GM12878 (cell line): ENCODE measurements around the gene HADHA. TPM values are rescaled to one million over a fixed set of nuclear protein-coding genes. Genes with fewer than 3 reads are reported as not detected.

Source experiments
- BCL3 ChIP-seq: IDR thresholded peaks from 2 replicates; pipeline ENCODE4 v1.6.1; 2011; ENCODE audit warnings: borderline replicate concordance, low read depth, mild to moderate bottlenecking, moderate library complexity, low read length; ENCODE audit not compliant: insufficient read depth, poor library complexity, severe bottlenecking
- CBX5 ChIP-seq: sonication (generic); IDR thresholded peaks from 2 replicates; pipeline ENCODE4 v1.6.1; 2016; ENCODE audit warnings: low read depth, moderate library complexity, mild to moderate bottlenecking, inconsistent platforms
- CEBPB ChIP-seq, 2 experiments: fragments of 150-350 bp in 1 of 2; IDR thresholded peaks; 2 replicates each; pipeline ENCODE4 v1.6.1; 2012 to 2014; ENCODE audit warnings: low read depth in 2 of 2, low read length in 2 of 2, borderline replicate concordance in 1 of 2, inconsistent platforms in 1 of 2
- E4F1 ChIP-seq: fragments of 450-650 bp; IDR thresholded peaks from 2 replicates; pipeline ENCODE4 v1.6.1; 2018; ENCODE audit warnings: borderline replicate concordance, mild to moderate bottlenecking; ENCODE audit not compliant: partially characterized antibody
- GATAD2B ChIP-seq: fragments of 450-650 bp; conservative IDR thresholded peaks from 2 replicates; pipeline ENCODE4 v1.6.1; 2017; ENCODE audit warnings: low read depth, mild to moderate bottlenecking, moderate library complexity
- IRF4 ChIP-seq: IDR thresholded peaks from 2 replicates; pipeline ENCODE4 v1.6.1; 2011; ENCODE audit warnings: low read depth, low read length
- NBN ChIP-seq: fragments of 450-650 bp; IDR thresholded peaks from 2 replicates; pipeline ENCODE4 v1.6.1; 2016
- NFXL1 ChIP-seq: fragments of 450-650 bp; IDR thresholded peaks from 2 replicates; pipeline ENCODE4 v1.6.1; 2017; ENCODE audit warnings: antibody characterized with exemption, mild to moderate bottlenecking, borderline replicate concordance
- NFYB ChIP-seq: IDR thresholded peaks from 2 replicates; pipeline ENCODE4 v1.6.1; 2011; ENCODE audit warnings: low read depth, mild to moderate bottlenecking, low read length, improper control_type of control experiment, moderate library complexity; ENCODE audit not compliant: insufficient read depth
- SPI1 ChIP-seq: IDR thresholded peaks from 2 replicates; pipeline ENCODE4 v1.6.1; 2011; ENCODE audit warnings: low read depth, mild to moderate bottlenecking, low read length, moderate library complexity, borderline replicate concordance; ENCODE audit not compliant: insufficient read depth
- TCF12 ChIP-seq: IDR thresholded peaks from 2 replicates; pipeline ENCODE4 v1.6.1; 2011; ENCODE audit warnings: low read depth, mild to moderate bottlenecking, low read length
- TCF7 ChIP-seq: IDR thresholded peaks from 2 replicates; pipeline ENCODE4 v1.6.1; 2014; ENCODE audit warnings: antibody characterized with exemption, borderline replicate concordance
- ZBED1 ChIP-seq: IDR thresholded peaks from 2 replicates; pipeline ENCODE4 v1.6.1; 2016; ENCODE audit warnings: borderline replicate concordance
- ZBTB4 ChIP-seq: fragments of 450-650 bp; formaldehyde crosslinking; IDR thresholded peaks from 2 replicates; pipeline ENCODE4 v1.4.0; 2022; ENCODE audit warnings: mild to moderate bottlenecking, moderate library complexity
- ZSCAN29 ChIP-seq: fragments of 450-650 bp; IDR thresholded peaks from 2 replicates; pipeline ENCODE4 v1.6.1; 2017; ENCODE audit warnings: mild to moderate bottlenecking, moderate library complexity
- polyA plus RNA-seq, 11 experiments: library from polyadenylated mRNA; depleted of rRNA in 4 of 11; unstranded in 6 of 11; stranded (reverse) in 5 of 11; fragments of >200 nt; fragmentation: Nextera tagmentation in 4 of 11; fragmentation: Illumina TruSeq in 1 of 11; extraction: Ambion mirVana in 4 of 11; extraction: Trizol in 1 of 11; gene quantifications; 1 replicate in 1 of 11; 2 replicates in 10 of 11; pipeline versions ENCODE4 v1.2.1 to v1.2.3, GENCODE V29; 2011 to 2016; ENCODE audit warnings: inconsistent platforms in 2 of 11, missing spikeins in 2 of 11, low read depth in 1 of 11
- total RNA-seq, 4 experiments: library from RNA; depleted of rRNA in 3 of 4; stranded (reverse); fragments of >200 nt in 3 of 4; fragmentation: Illumina TruSeq in 1 of 4; extraction: Trizol in 1 of 4; gene quantifications; 2 replicates each; pipeline versions ENCODE4 v1.2.1 to v1.2.3, GENCODE V29; 2013 to 2021

Gene HADHA
- total and polyA plus RNA-seq, 10 of the 15 experiments (the other 5 are each of a cell fraction or from before 2014, with no cell fraction given): 109 to 207 (median 165) TPM

GRCh38 chr2:26244309-26245230, at the start of gene HADHA, which contains the start of gene HADHB (continued):
- TF ChIP-seq BCL3: no peak
- peak; percentile 81 for TF ChIP-seq E4F1
- no peak for TF ChIP-seq NFXL1
- TF ChIP-seq NFYB: no peak
- no peak for TF ChIP-seq TCF7
- no peak for TF ChIP-seq ZBTB4 (CRISPR knock-in tag)
- no peak; the same call in 1 of the 2 replicates for TF ChIP-seq IRF4
- TF ChIP-seq CEBPB (IDR thresholded peaks at IDR 0.05; ENCODE audit: borderline replicate concordance in 1 of 2, low read depth in 2 of 2, low read length in 2 of 2): no peak
- TF ChIP-seq SPI1: peak; percentile 53; the same call in 1 of the 2 replicates
- no peak for TF ChIP-seq CBX5
- no peak for TF ChIP-seq ZSCAN29
- peak; percentile 77 for TF ChIP-seq NBN
- peak; percentile 23; the same call in 1 of the 2 replicates for TF ChIP-seq GATAD2B
- TF ChIP-seq ZBED1: 0 out of 2 replicates have a peak, but pooled peaks have one; percentile 13
- peak; percentile 39; the same call in 1 of the 2 replicates for TF ChIP-seq TCF12
- TF ChIP-seq, all 136 proteins: peak for 52
